ENCODE measurements around the gene PLVAP.

Gene PLVAP

GRCh38 chr19:17411801-17412200 is 34.7 kb upstream of the PLVAP start:
- Histone ChIP-seq H3K36me3 (ENCODE audit: control insufficient read depth in 2 of 2, insufficient read depth in 1 of 2, low read length in 2 of 2) (no peaks in the 10 kb centered on the region), H3K27ac (ENCODE audit: extremely low read depth, low read depth, low read length) (no peak overlapping the region), H3K4me1 (ENCODE audit: control insufficient read depth, insufficient read depth, low read length) (no peaks in the 10 kb centered on the region), H3K9me3 (ENCODE audit: control insufficient read depth, insufficient read depth, low read depth, low read length) (no peaks in the 10 kb centered on the region), H3K4me3 (ENCODE audit: low read depth, low read length) (no peak overlapping the region)
- ChIA-PET CTCF (interaction anchor here (0.7 to 1.2 kb wide), 3 partner anchors 24 to 557 kb away, joined by 3 to 4 read pairs (median 3); no protein-coding TSS in a partner anchor), POLR2A (interaction anchor here (1.7 kb wide), 1 partner anchor 8 kb away, joined by 9 read pairs; the partner anchor contains the start of gene MVB12A)
- no peak for TF ChIP-seq ZNF626 (tag by site-specific recombination; IDR thresholded peaks at IDR 0.05)
- TF ChIP-seq YY1 (tag by site-specific recombination; IDR thresholded peaks at IDR 0.05), result 0 out of 2 replicates have a peak, but pooled peaks have one; percentile 28
- peak; percentile 97 for TF ChIP-seq ZIC2 (tag by site-specific recombination; IDR thresholded peaks at IDR 0.05)
- TF ChIP-seq SP7 (tag by site-specific recombination; IDR thresholded peaks at IDR 0.05), result no peak
- TF ChIP-seq GLIS1 (tag by site-specific recombination; IDR thresholded peaks at IDR 0.05), result peak; percentile 71

- POLR2A ChIA-PET, result interaction anchor here (1.7 kb wide), 1 partner anchor 10 kb away, joined by 9 read pairs; the partner anchor contains the start of gene MVB12A
- CTCF ChIA-PET, result interaction anchor here (0.6 kb wide), 1 partner anchor 443 kb away, joined by 4 read pairs; no protein-coding TSS in a partner anchor
- Histone ChIP-seq H3K4me3 (ENCODE audit: low read depth, low read length) (no peak overlapping the region), H3K27ac (ENCODE audit: extremely low read depth, low read depth, low read length) (no peak overlapping the region), H3K36me3 (ENCODE audit: control insufficient read depth in 2 of 2, insufficient read depth in 1 of 2, low read length in 2 of 2) (no peaks in the 10 kb centered on the region), H3K4me1 (ENCODE audit: control insufficient read depth, insufficient read depth, low read length) (no peaks in the 10 kb centered on the region), H3K9me3 (ENCODE audit: control insufficient read depth, insufficient read depth, low read depth, low read length) (no peaks in the 10 kb centered on the region)
- no peak for TF ChIP-seq ZNF174 (tag by site-specific recombination; IDR thresholded peaks at IDR 0.05)
- TF ChIP-seq REST (tag by site-specific recombination; IDR thresholded peaks at IDR 0.05), result no peak
- TF ChIP-seq ZNF707 (tag by site-specific recombination; IDR thresholded peaks at IDR 0.05), result no peak
- no peak for TF ChIP-seq ZBTB20 (tag by site-specific recombination; IDR thresholded peaks at IDR 0.05)
- TF ChIP-seq ZNF274 (IDR thresholded peaks at IDR 0.05; ENCODE audit: low read length), result no peak
- no peak for TF ChIP-seq ZNF274 (tag by site-specific recombination; IDR thresholded peaks at IDR 0.05; ENCODE audit: borderline replicate concordance)
- TF ChIP-seq CTCF (tag by site-specific recombination; IDR thresholded peaks at IDR 0.05), result no peak
- no peak for TF ChIP-seq KLF17 (tag by site-specific recombination; IDR thresholded peaks at IDR 0.05)
- TF ChIP-seq ATF2 (tag by site-specific recombination; IDR thresholded peaks at IDR 0.05; ENCODE audit: low read depth), result no peak
- no peak for TF ChIP-seq ZNF324 (tag by site-specific recombination; IDR thresholded peaks at IDR 0.05)
- no peak for TF ChIP-seq ZNF391 (tag by site-specific recombination; IDR thresholded peaks at IDR 0.05; ENCODE audit: borderline replicate concordance, low read depth)
- TF ChIP-seq ZNF747 (tag by site-specific recombination; IDR thresholded peaks at IDR 0.05), result no peak
- TF ChIP-seq KLF16 (tag by site-specific recombination; IDR thresholded peaks at IDR 0.05), result no peak
- TF ChIP-seq ZNF518A (tag by site-specific recombination; conservative IDR thresholded peaks at IDR 0.05; ENCODE audit: low read depth), result no peak
- TF ChIP-seq KLF8 (tag by site-specific recombination; IDR thresholded peaks at IDR 0.05), result no peak
- TF ChIP-seq KLF1 (tag by site-specific recombination; IDR thresholded peaks at IDR 0.05), result no peak
Measured at GRCh38 chr19:17409990-17410389, 32.8 kb upstream of the PLVAP start.

All from HEK293 (cell line).